NCI-H748 (cell line): Measurements from ENCODE around the gene CSPG4.
A peak's percentile ranks its signal among the peaks of the same experiment; 100 is the strongest.
"Not testable (repeated sequence)": the region's sequence is repeated elsewhere in the genome, so short reads cannot be mapped to it uniquely, and the experiment has no call there.

Source experiments
- DNase-seq: peaks from one replicate; lab custom pipeline; 2025; ENCODE audit not compliant: unreplicated experiment; lab: John Stamatoyannopoulos, UW

CSPG4 gene

GRCh38 chr15:75633922-75634321 lies 78.7 kb downstream of the CSPG4 start:
- not testable (repeated sequence) for DNase-seq

- no peak for DNase-seq
Observed at GRCh38 chr15:75631935-75632334, 80.7 kb downstream of the CSPG4 start.

GRCh38 chr15:75625542-75626347 lies 86.9 kb downstream of the CSPG4 start, which contains the start of gene SNUPN:
Gene SNUPN, minus strand, starts transcription at chr15:75625725. Its CDS starts 4,674 bp downstream, at chr15:75621051.
- peak; percentile 77 for DNase-seq
